Activated CD8-positive, alpha-beta memory T cell treated with anti-CD3 and anti-CD28 coated beads for 48 hours (primary cell): ENCODE data around the gene MATR3.
"Not testable (repeated sequence)": the region's sequence is repeated elsewhere in the genome, so short reads cannot be mapped to it uniquely, and the experiment has no call there.

Experiments used
- DNase-seq, 3 experiments: peaks; one replicate each; pipeline ENCODE4 v3.0.0-alpha.2; 2020; ENCODE audit warnings: low read depth in 2 of 3, low spot score in 2 of 3

Gene MATR3

GRCh38 chr5:139295346-139296057, 2.0 kb downstream of the MATR3 start:
- DNase-seq = no peak

GRCh38 chr5:139296198-139296597, 2.7 kb downstream of the MATR3 start:
- no peak for DNase-seq

GRCh38 chr5:139296862-139297326, 3.4 kb downstream of the MATR3 start:
- no peak for DNase-seq

- no peak for DNase-seq
Measured at GRCh38 chr5:139297439-139298133, 4.0 kb downstream of the MATR3 start.

GRCh38 chr5:139298242-139298641, 4.7 kb downstream of the MATR3 start:
- no peak for DNase-seq

- no peak for DNase-seq
Measured at GRCh38 chr5:139299486-139299885, 5.9 kb downstream of the MATR3 start.

GRCh38 chr5:139301808-139302499, 8.4 kb downstream of the MATR3 start:
- DNase-seq = no peak

- no peak for DNase-seq
Measured at GRCh38 chr5:139304391-139305324, 11.1 kb downstream of the MATR3 start.

- no peak for DNase-seq
Measured at GRCh38 chr5:139306197-139306596, 12.7 kb downstream of the MATR3 start.

GRCh38 chr5:139306628-139307379, 13.3 kb downstream of the MATR3 start:
- no peak for DNase-seq

GRCh38 chr5:139308797-139309196, 15.3 kb downstream of the MATR3 start:
- no peak for DNase-seq

GRCh38 chr5:139310715-139311186, 17.2 kb downstream of the MATR3 start:
- DNase-seq = not testable (repeated sequence)

GRCh38 chr5:139312075-139312474, 18.5 kb downstream of the MATR3 start:
- no peak for DNase-seq

GRCh38 chr5:139314276-139314675, 20.7 kb downstream of the MATR3 start:
- DNase-seq = no peak

- no peak for DNase-seq
Measured at GRCh38 chr5:139315056-139315615, 21.6 kb downstream of the MATR3 start.

- DNase-seq = no peak
Measured at GRCh38 chr5:139335811-139336210, 42.3 kb downstream of the MATR3 start.

GRCh38 chr5:139340051-139340450, 46.5 kb downstream of the MATR3 start:
- no peak for DNase-seq

GRCh38 chr5:139341187-139341688, 47.7 kb downstream of the MATR3 start:
- no peak for DNase-seq

- DNase-seq = peak; percentile 89 to 95 (median 93)
Measured at GRCh38 chr5:139341689-139342422, 48.3 kb downstream of the MATR3 start, which contains the start of gene PAIP2. TSS of gene PAIP2 (plus strand) at chr5:139341854. CDS start at chr5:139363785, 21,931 bp downstream.
